GM21515 (cell line): Measurements from ENCODE around the gene HGF.

Experiments used
- ATAC-seq: cut with Tn5 transposase; IDR thresholded peaks from one replicate; pipeline ENCODE4 v1.9.1; 2021; ENCODE audit not compliant: unreplicated experiment

HGF gene

DNA sequence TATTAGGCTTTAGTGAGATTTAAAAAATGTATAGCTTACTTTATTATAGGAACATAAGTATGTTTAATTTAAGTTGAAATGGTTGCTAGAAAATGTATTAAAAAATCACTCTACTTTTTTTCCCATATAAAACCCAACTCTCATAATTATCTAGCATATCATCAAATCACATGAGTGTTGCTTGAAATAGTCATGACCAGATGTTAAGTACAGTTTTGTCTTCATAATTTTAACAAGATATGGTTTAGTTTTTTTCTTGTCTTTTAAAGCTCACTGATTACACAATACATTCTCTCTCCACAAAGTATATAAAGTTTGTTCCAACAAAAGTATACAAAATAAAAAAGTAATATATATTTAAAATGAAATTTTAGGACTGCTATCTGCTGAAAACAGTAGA is 82.8 kb downstream of the HGF start:
- ATAC-seq, result no peak

DNA sequence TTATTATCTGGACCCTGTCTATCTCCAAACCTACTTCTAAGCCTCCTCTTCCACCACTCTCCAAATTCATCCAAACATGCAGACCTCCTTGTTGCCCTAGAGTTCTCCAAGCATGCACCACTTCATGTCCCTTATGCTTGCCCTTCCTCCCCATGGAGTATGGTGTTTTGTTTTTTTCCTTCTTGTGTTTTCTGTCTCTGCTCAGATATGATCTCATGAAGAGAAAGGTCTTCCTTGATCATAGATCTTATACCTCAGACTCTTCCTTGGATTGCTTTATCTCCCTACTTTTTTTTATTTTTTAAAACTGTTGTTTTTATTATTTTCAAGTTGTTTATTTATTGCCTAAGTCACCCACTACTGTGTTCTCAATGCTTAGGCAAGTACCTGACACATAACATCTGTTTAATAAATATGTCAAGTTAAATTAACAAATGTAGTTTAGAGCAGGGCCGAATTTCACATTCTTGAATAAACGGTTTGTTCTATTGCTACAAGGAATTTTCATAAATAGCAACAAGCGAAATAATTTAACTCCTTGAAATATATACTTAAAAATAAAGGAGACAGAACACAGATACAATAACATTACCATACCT is 84.5 kb downstream of the HGF start:
- no peak for ATAC-seq

DNA sequence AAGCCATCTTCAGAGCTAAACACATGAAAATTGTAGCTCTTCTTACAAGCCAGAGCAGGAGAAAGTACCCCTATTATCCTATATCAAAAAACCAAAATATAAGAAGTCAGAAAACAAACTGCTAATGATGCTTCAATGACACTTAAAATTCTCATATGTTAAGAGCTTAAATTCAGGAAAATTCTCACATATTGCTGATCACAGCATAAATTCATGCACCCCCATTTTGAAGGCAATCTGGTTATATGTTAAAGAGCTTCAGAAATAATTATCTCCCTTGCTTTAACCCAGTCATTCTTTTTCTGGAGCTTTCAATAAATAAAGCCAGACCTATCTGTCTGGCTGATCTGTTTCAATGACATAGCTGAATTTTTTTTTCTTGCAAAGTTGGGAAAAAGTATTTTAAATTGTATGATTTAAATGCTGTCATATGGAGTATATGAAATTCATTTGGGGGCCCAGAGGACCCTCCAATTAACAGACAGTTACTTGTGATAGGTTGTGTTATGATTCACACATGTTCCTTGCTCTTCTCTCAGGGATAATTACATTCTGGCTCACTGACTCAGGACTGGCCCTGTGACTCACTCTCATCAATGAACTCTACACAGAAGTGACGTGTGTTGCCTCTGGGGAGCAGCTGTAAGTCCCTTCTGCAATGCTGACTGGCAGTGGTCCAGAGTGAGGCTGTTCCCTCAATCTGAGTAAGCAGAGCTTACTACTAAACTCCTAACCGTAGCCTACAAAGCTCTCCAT is 85.2 kb downstream of the HGF start:
- ATAC-seq, result peak; percentile 52

DNA sequence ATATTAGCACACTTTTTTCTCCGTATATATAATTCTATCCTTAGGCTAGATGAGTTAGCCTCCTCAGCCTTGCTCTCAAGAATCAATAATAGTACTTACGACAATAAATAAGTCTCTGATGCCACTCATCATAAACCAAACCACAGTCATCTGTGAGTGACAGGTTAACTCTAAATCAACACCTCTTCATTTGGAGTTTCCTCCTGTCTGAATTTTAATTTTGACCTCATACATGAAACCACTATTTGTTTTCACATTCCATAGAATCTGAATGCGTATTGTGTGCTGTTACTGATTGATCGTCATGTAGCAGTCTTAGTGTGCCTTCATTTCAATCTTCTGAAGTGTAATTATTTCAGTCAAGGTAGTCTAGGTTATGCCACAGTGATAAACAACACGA is 85.8 kb downstream of the HGF start:
- no peak for ATAC-seq

DNA sequence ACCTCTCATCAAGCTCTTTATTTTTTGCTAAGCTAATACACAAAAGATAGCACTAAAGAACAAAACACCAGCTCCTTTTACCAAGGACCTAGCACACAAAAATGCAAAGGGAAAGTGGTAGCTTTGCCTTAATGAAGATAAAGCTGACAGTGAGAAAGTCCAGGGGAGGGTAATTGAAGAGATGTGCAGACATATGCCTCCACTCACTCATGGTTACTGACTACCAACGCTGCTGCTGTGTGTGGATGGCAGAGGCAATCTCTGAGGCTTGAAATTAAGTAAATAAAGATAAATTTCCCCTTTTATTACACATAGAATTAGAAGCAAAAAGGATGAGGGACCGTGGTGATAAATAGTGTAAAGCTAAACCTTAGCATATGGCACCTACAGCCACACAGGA is 87.0 kb downstream of the HGF start:
- no peak for ATAC-seq

DNA sequence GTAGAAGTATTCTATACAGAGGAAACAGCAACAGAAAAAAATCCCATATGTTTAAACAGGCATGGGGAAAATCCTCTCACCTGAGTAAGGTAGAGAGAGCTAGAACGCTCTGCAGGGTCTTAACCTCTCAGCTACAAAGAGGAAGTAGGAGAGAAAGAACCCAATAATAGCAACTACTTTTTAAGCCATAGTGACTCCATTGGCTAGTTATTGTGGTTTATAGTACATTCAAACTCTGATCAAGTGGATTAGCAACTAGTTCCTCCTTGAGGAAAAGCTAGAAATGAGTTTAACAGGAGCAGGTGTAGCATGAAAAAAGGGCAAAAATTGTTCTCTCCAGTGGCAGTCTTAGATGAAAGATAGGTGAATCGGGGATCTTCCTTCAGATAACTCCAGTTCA is 89.7 kb downstream of the HGF start:
- ATAC-seq, result no peak

DNA sequence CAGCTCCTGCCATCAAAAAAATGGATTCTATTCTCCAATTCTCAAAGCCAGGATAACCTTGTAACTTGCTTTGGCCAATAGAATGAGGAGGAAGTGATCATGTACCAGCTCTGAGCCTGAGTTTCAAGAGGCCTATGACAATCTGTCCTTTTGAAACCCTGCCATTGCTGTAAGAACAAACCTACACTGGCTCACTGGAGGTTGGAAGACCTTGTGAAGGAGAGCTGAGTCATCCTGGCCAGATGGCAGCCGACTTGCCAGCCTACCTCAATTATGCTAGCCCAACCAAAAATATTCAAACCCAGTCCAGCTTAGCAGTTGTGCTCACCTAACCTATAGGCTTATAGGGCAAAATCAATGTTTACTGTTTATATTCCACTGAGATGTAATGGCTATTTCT is 93.0 kb downstream of the HGF start:
- ATAC-seq, result no peak

DNA sequence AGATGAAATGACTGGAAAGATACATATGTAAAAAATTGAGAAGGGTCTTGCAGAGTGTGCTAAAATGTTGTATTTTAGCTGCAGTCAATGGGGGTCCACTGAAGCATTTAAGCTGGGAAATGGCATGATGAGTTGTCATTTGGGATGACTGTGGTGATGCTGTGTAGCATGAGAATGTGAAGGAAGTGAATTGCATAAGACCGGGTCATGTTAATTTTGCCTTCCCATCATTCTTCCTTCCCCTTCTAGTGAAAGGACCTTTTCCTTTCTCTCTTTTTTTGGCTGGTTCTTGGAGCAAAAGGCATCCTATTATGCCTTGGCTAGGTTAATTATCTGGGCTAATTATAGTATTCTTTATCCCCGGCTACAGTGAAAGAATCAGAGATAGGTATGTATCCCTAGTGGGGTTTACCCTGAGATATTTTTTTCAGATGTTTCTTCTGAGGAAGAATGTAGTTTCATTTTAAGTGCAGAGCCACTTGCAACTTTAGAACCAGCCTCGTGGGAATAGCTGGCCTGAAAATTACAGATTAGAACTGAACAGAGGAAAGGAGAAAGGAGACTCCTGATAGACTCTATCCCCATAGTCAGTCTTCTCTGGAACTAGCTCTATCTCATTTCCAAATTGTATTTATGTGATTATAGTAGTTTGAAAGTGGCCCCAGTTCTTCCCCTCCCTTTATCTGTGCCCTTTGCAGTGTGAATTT is 93.6 kb downstream of the HGF start:
- no peak for ATAC-seq

DNA sequence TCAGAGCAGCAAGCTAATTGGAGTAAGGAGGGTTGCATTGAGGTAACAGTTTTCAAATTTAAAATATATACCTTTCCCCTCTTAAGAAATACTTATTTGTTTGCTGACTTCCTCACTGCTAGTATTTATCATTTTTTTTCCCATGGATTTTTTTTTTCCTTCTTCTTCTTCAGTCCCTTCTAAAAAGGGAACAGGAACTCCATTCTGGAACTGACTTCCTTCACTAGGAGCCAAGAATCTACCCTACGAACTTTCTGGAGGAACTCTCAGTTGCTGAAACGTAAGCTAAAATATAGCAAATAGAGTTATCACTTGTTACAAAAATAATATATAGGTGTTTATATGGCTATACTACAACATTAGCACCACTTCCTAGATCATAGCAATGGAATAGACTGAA is 95.4 kb downstream of the HGF start:
- ATAC-seq, result no peak

DNA sequence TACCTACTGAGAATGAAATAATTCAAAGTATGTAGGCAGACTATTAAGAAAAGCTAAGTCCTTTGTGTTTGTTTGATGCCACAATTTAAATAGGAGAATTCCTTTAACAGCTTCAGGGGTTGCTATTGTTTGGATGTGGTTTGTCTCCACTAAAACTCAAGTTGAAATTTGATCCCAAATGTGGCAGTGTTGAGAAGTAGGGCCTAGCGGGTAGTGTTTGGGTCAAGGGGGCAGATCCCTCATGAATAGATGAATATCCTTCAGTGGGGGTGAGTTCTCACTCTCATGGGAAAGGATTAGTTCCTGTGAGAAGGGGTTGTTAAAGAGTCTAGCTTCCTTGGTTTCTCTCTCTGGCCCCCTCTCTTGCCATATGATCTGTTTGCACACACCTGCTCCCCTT is 97.0 kb downstream of the HGF start:
- no peak for ATAC-seq

DNA sequence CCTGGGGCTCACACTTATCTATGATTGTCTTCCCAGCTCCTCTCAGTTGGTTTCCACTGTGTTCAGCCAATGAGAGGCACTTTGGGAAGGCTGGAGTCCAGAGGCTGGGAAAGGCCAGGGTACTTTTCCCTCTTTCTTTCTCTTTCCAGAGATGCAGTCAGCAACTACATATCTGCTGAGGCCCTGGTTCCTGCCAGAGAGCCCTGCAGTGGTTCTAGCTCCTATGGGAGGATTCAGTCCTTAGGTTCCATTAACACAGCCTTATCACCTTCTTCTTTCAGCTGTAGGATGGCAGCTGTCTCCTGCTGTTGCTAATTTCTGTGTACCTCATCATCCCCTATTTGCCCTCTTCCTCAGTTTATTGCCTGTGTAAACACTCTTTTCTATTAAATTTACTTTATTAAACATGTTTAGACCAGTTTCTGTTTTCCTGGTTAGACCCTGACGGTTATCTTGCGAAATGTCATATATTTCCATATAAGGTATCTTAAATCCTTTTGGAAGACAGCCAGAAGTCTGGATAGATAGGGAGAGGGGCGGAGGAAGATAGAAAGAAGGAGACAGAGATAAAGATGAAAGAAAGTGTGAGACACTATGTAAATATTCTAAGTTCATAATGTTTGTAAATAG is 100.3 kb downstream of the HGF start:
- ATAC-seq, result no peak

DNA sequence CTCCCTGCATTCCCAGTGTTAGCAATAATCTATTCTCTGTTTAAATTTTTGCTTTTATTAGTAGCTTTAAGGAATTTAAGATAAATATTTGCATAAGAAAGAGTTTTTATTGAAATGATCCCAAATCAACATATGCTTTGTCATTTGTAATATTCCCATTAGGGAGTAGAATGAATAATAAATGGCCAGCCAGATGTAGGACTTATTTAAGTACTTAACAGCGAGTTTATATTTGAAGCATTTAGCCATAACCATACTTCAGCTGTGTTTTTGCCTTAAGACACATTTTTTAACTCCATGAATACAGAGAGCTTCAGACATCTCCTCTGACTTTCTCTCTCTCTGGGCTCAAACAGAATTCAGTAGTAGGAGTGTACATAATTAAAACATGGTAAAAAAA is 103.6 kb downstream of the HGF start:
- no peak for ATAC-seq

DNA sequence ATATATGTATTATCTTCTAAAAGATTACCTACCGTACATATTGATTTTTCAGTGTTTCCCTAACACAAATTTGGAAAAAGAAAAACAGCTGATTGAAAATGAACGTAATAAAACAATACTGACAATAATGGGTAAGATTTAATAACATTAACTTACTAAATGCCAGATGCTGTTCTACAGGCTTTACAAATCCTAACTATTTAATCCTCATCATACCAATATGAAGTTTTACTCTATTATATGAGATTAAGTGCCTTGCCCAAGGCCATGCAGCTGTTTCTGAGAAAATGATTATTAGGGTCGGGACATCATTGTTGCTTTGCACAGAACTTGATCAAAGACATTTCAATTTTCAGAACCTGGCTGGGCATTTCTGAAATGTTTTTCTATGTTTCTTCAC is 104.6 kb downstream of the HGF start:
- ATAC-seq, result no peak

DNA sequence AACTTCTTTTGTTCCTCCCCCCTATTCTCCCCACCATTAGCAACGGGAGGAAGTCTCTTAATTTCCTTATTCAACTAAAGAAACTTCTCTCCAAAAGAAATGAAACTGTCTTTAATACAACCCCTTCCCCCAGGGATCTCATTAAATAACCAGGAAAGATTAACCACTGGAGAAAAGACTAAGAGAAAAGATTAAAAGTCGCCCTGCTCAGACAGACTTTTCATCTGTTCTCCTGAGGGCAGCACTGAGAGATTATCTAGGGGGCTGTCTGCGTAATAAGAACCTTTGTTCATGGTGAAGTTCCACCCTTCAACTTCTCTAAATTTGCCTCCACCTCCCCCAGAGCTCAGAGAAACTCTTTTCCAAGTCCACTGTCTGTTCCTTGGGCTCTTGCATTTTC is 105.5 kb downstream of the HGF start:
- no peak for ATAC-seq

DNA sequence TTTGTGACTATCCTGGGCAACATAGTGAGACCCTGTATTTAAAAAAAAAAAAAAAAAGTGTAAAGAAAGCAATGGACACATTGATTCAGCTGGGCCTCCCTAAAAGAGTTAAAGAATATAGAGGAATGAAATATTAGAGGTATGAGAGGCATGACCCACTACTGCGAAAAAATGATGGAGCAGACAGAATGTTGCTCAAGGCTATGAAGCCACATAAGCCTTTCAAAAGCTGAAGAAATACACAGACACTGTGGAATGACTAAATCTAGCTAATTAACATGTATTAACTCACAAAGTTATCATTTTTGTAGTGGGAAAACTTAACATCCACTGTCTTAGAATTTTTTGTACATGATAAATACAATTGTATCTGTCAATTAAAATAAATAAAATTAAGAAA is 107.3 kb downstream of the HGF start:
- no peak for ATAC-seq

DNA sequence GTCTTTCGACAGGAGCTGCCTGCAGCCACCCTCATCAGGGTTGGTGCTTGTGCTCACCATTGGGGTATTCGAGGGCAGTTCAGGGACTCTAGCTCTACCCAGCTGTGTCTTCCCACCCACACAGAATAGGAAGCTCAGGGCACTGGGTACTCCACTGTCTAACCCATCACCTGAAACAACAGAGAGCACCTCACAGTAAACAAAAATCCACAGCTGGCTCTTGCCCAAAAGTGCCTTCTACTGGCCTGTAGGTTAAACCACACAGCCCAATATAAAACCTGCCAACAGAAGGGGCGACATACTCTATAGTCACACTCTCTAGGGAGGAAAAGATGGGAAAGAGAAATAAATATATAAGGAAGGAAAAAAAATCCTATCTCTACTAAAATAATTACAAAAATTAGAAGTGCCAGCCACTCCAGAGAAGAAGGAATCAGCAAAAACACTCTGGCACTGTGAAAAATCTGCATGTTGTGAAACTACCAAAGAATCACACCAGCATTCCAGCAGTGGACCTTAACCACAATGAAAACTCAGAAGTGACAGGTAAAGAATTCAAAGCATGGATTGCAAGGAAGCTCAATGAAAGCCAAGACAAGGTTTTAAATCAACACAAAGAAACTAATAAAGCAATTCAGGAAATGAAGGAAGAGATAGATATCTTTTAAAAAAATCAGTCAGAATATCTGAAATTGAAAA is 110.0 kb downstream of the HGF start:
- ATAC-seq, result no peak

DNA sequence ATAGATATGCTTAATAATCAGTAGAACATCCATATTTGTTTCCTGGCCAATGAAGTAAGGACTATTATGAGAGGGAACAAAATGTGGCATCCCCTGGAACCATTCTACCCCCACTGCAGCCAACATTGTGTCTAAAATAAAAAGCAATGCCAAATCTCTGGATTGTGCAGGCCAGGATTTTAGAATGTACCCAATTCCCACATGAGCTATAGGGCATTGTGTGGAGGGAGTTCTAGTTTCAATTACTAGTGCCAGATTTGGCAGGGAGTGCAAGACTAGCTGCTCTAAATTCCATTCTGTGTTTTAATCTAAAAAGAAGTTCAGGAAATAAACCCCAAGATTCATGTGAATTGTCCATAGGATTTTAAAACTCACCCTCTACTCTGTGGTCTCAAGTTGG is 112.3 kb downstream of the HGF start:
- no peak for ATAC-seq

DNA sequence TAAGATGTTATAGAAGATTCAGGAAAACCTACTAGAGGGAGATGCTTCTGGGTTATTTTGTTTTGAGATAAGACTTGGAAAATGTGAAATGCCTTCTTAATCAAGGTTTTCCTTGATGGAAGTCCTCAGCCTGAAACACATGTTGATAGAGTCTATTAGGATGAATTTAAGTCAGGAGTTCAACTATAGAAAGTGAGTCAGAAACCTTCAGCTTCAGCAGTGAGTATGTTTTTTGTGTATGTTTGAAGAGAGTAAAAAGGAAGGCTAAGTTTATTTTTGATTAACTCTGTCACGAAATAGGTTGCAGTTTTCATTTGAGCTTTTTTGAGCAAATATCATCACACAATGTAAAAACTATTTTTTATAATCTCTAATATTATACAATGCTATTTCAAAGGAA is 114.6 kb downstream of the HGF start:
- ATAC-seq, result no peak

DNA sequence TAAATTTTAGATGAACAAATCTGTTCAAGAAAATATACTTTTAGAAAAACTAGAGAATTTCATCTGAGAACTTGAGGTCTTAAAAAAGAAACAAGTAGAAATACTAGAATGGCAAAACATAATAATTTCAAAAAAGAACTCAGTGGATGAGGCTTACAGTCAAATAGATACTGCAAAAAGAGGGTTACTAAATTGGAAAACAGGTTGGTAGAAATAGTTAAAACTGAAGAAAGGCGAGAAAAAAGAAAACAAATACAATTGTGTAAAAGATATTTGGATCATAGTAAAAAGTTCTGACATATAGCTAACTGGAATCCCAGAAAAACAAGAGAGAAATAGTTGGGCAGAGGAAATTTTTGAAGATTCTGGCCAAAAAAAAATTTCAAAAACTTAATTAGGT is 117.6 kb downstream of the HGF start:
- no peak for ATAC-seq
